ENCODE data around the gene MAP4K4. TPM values are rescaled to one million over a fixed set of nuclear protein-coding genes. Genes with fewer than 3 reads are reported as not detected.

The MAP4K4 gene
- total RNA-seq, 4 donors from 2014 or later = 33.8 to 47.3 (median 35.7) TPM

DNA sequence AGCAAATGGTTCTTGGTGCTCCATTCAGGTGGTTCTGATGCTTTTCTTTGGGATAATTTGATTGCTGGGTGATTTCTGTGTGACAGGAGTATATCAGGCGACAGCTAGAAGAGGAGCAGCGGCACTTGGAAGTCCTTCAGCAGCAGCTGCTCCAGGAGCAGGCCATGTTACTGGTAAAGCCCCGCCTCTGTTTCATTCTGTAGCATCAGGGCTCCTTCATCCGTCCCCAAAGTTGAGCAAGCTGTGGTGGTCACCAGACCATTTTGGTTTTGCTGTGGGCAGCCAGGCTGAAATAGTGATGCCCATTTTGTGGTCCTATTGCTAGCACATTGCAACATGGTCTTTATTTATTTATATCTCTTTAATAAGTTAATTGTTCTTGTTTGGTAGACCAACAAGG is 161.4 kb downstream of the MAP4K4 start:
- peaks cover 8 to 9% of the 10 kb centered on the region in 2 donors for H3K4me1 ChIP-seq
- no peaks in the 10 kb centered on the region for H3K27me3 ChIP-seq
- no peak overlapping the region for H3K4me3 ChIP-seq (replicated peaks in 1 of 3)
- TF ChIP-seq POLR2A (IDR thresholded peaks at IDR 0.05) = no peak
- TF ChIP-seq, protein P1, sequence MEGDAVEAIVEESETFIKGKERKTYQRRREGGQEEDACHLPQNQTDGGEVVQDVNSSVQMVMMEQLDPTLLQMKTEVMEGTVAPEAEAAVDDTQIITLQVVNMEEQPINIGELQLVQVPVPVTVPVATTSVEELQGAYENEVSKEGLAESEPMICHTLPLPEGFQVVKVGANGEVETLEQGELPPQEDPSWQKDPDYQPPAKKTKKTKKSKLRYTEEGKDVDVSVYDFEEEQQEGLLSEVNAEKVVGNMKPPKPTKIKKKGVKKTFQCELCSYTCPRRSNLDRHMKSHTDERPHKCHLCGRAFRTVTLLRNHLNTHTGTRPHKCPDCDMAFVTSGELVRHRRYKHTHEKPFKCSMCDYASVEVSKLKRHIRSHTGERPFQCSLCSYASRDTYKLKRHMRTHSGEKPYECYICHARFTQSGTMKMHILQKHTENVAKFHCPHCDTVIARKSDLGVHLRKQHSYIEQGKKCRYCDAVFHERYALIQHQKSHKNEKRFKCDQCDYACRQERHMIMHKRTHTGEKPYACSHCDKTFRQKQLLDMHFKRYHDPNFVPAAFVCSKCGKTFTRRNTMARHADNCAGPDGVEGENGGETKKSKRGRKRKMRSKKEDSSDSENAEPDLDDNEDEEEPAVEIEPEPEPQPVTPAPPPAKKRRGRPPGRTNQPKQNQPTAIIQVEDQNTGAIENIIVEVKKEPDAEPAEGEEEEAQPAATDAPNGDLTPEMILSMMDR (IDR thresholded peaks at IDR 0.05) = no peak
- no peak overlapping the region for H3K27ac ChIP-seq
- H3K9me3 ChIP-seq = no peaks in the 10 kb centered on the region
- peaks cover 0 to 2% of the 10 kb centered on the region in 2 donors for H3K36me3 ChIP-seq
- intact Hi-C loops (cut with DNase I) = no loop called here
- 93 to 97% methylated on average over 4 of the region's 4 CpGs for WGBS, 2 donors
- DNase-seq = no peak

DNA sequence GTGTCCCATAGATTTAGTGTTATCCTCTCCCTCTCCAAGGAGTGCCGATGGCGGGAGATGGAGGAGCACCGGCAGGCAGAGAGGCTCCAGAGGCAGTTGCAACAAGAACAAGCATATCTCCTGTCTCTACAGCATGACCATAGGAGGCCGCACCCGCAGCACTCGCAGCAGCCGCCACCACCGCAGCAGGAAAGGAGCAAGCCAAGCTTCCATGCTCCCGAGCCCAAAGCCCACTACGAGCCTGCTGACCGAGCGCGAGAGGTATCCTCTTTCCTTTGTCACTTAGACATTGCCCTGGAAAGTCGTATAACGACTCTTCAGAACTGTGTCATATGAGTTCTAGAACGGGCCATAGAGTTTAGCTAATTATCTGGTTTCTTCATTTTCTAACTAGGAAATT is 162.1 kb downstream of the MAP4K4 start:
- no peak overlapping the region for H3K27ac ChIP-seq
- no peak overlapping the region for H3K4me3 ChIP-seq (replicated peaks in 1 of 3)
- no peak for DNase-seq
- peaks cover 8 to 9% of the 10 kb centered on the region in 2 donors for H3K4me1 ChIP-seq
- TF ChIP-seq POLR2A (IDR thresholded peaks at IDR 0.05) = no peak
- TF ChIP-seq, protein P1 (IDR thresholded peaks at IDR 0.05) = no peak
- H3K9me3 ChIP-seq = no peaks in the 10 kb centered on the region
- H3K27me3 ChIP-seq = no peaks in the 10 kb centered on the region
- H3K36me3 ChIP-seq = peaks cover 0 to 2% of the 10 kb centered on the region in 2 donors
- intact Hi-C loops (cut with DNase I) = no loop called here
- 96 to 99% methylated on average over 14 to 16 of the region's 16 CpGs for WGBS, 2 donors

DNA sequence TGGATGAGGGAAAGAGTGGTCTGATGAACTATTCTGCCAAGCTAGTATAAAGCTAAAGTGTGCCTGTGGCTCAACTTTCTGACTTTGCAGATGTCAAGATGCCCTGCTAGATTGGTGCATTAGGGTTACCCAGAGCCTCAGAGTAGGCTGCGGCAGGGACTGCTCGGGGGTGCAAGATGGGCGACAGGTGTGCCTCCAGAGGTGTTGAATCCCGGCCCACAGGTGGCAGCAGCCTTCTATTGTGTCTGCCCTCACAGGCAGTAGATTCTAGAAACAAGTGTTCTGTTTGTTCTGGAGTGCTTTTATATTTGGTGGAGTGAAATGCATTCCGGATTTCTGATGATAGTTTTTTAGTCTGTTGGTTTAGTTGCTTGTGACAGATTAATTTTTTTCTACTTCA is 162.7 kb downstream of the MAP4K4 start:
- intact Hi-C loops (cut with DNase I) = no loop called here
- WGBS, 2 donors = 62 to 63% methylated on average over 5 of the region's 5 CpGs
- no peaks in the 10 kb centered on the region for H3K27me3 ChIP-seq
- peak overlapping the region; percentile 26 to 70 (median 27) for H3K27ac ChIP-seq
- H3K4me1 ChIP-seq = peaks cover 8 to 9% of the 10 kb centered on the region in 2 donors
- TF ChIP-seq POLR2A (IDR thresholded peaks at IDR 0.05) = no peak
- TF ChIP-seq, protein P1 (IDR thresholded peaks at IDR 0.05) = peak in 3 of 6 experiments; percentile 42 to 46 (median 42)
- no peak overlapping the region for H3K4me3 ChIP-seq (replicated peaks in 1 of 3)
- DNase-seq = peak; percentile 46 to 66
- peaks cover 0 to 2% of the 10 kb centered on the region in 2 donors for H3K36me3 ChIP-seq
- no peaks in the 10 kb centered on the region for H3K9me3 ChIP-seq

DNA sequence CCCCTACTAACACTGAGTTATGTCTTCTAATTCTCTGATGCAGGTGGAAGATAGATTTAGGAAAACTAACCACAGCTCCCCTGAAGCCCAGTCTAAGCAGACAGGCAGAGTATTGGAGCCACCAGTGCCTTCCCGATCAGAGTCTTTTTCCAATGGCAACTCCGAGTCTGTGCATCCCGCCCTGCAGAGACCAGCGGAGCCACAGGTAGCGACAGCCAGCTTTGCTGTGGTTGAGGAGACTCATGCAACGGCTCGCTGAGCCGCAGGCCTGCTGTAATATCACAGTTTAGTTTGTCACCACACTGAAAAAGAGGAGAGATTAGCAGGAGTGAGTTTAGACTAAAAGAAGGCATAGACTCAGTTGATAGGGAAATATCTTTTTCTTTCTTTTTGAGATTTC is 163.3 kb downstream of the MAP4K4 start:
- no peaks in the 10 kb centered on the region for H3K9me3 ChIP-seq
- WGBS, 2 donors = 36 to 50% methylated on average over 8 of the region's 8 CpGs
- H3K36me3 ChIP-seq = peaks cover 0 to 2% of the 10 kb centered on the region in 2 donors
- TF ChIP-seq, protein P1 (IDR thresholded peaks at IDR 0.05) = peak in 2 of 6 experiments; percentile 14 to 19
- no peak for TF ChIP-seq POLR2A (IDR thresholded peaks at IDR 0.05)
- H3K4me3 ChIP-seq (replicated peaks in 1 of 3) = no peak overlapping the region
- H3K4me1 ChIP-seq = peaks cover 8 to 9% of the 10 kb centered on the region in 2 donors
- intact Hi-C loops (cut with DNase I) = no loop called here
- H3K27ac ChIP-seq = peak overlapping the region; percentile 27 to 70 (median 39)
- DNase-seq = peak; percentile 78 to 88
- no peaks in the 10 kb centered on the region for H3K27me3 ChIP-seq

DNA sequence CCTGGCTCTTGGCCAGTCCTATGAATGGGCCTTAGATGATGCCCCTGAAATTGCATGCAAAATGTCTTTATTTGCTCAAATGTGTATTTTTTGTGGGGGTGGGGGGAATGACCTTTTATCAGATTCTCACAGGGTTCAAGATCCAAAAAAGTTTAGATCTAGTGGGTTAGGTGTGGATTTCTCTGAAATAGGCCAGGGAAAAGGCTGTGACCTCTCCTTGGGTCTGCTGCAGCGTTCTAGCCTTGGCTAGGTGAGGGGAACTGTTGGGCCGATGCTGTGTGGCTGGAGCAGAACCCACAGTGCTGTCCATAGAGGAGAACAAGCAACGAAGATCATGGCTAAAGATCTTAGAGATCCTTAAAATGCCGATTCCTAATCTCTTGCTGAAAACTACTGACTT is 163.9 kb downstream of the MAP4K4 start:
- 95 to 98% methylated on average over 4 of the region's 4 CpGs for WGBS, 2 donors
- DNase-seq = no peak
- H3K9me3 ChIP-seq = no peaks in the 10 kb centered on the region
- H3K4me3 ChIP-seq (replicated peaks in 1 of 3) = no peak overlapping the region
- H3K36me3 ChIP-seq = peaks cover 3 to 5% of the 10 kb centered on the region in 2 donors
- H3K27me3 ChIP-seq = no peaks in the 10 kb centered on the region
- intact Hi-C loops (cut with DNase I) = no loop called here
- H3K4me1 ChIP-seq = peaks cover 8 to 9% of the 10 kb centered on the region in 2 donors
- TF ChIP-seq, protein P1 (IDR thresholded peaks at IDR 0.05) = no peak
- no peak for TF ChIP-seq POLR2A (IDR thresholded peaks at IDR 0.05)
- H3K27ac ChIP-seq = peak overlapping the region; percentile 27 to 70 (median 39)

Data from thyroid gland (tissue), 4 donors.